ENCODE results near the gene TMEM270. TPM values are rescaled to one million over a fixed set of nuclear protein-coding genes. Genes with fewer than 3 reads are reported as not detected.
"Not testable (repeated sequence)": the region's sequence is repeated elsewhere in the genome, so short reads cannot be mapped to it uniquely, and the experiment has no call there.

The TMEM270 gene
- total RNA-seq, 2 donors from 2014 or later = not detected

DNA sequence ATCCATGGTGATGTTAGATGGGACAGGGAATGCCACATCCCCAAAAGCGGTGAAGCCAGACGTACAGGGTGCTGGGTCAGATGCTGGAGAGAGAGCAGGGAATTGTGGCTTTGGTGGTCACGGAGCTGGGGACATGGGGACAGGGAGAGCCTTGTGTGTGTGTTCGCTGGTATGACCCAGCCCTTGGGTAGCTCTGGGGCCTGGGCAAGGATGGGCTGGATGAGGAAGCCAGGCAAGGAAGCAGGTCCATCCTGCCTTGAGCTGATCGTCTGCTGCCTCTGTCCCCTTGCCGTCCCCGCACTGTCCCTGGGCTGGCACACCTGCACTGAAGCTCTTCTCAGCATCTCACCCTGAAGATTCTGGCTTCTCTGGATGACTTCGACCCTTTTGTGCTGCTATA, 45.5 kb upstream of the TMEM270 start:
- no peak for DNase-seq
- Histone ChIP-seq H3K4me1 (ENCODE audit: control insufficient read depth, insufficient read depth, low read length) (no peaks in the 10 kb centered on the region), H3K36me3 (ENCODE audit: control insufficient read depth, insufficient read depth, low read length) (no peaks in the 10 kb centered on the region), H3K27me3 (ENCODE audit: control insufficient read depth, insufficient read depth, low read length, poor library complexity, severe bottlenecking) (no peaks in the 10 kb centered on the region), H3K27ac (ENCODE audit: low read depth, low read length) (no peak overlapping the region), H3K4me3 (ENCODE audit: low read length) (no peak overlapping the region), H3K9ac (ENCODE audit: extremely low read depth, low read length, poor library complexity, severe bottlenecking) (no peak overlapping the region), H3K9me3 (ENCODE audit: control insufficient read depth, low read length) (no peaks in the 10 kb centered on the region)
- TF ChIP-seq, protein P1, sequence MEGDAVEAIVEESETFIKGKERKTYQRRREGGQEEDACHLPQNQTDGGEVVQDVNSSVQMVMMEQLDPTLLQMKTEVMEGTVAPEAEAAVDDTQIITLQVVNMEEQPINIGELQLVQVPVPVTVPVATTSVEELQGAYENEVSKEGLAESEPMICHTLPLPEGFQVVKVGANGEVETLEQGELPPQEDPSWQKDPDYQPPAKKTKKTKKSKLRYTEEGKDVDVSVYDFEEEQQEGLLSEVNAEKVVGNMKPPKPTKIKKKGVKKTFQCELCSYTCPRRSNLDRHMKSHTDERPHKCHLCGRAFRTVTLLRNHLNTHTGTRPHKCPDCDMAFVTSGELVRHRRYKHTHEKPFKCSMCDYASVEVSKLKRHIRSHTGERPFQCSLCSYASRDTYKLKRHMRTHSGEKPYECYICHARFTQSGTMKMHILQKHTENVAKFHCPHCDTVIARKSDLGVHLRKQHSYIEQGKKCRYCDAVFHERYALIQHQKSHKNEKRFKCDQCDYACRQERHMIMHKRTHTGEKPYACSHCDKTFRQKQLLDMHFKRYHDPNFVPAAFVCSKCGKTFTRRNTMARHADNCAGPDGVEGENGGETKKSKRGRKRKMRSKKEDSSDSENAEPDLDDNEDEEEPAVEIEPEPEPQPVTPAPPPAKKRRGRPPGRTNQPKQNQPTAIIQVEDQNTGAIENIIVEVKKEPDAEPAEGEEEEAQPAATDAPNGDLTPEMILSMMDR (conservative IDR thresholded peaks at IDR 0.05) = no peak
- Mint-ChIP-seq H3K4me3 (no peak overlapping the region), H3K4me1 (no peaks in the 10 kb centered on the region), H3K27me3 (ENCODE audit: insufficient read depth) (peaks cover 2% of the 10 kb centered on the region), H3K9me3 (no peaks in the 10 kb centered on the region), H3K36me3 (ENCODE audit: low read depth) (no peaks in the 10 kb centered on the region), H3K27ac (no peak overlapping the region)
- WGBS, 2 experiments (ENCODE audit: insufficient coverage in 1 of 2, insufficient read length in 1 of 2) = 92 to 95% methylated on average over 6 to 8 of the region's 8 CpGs

DNA sequence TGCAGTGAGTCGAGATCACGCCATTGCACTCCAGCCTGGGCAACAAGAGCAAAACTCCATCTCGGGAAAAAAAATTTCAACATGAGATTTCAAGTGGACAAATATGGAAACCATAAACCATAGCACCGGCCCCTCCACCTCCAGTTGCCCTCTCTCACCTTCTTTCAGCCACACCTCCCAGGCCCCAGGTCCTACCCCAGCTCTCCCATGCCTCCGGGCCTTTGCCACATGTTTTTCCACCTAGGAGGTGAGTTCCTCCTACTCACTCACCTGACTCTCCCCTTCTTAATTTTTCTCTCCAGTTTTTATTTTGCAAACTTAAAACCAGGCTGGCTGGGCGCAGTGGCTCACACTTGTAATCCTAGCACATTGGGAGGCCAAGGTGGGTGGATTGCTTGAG, 43.8 kb upstream of the TMEM270 start:
- Mint-ChIP-seq H3K27ac (no peak overlapping the region), H3K27me3 (ENCODE audit: insufficient read depth) (no peaks in the 10 kb centered on the region), H3K9me3 (no peaks in the 10 kb centered on the region), H3K4me1 (no peaks in the 10 kb centered on the region), H3K4me3 (no peak overlapping the region), H3K36me3 (ENCODE audit: low read depth) (no peaks in the 10 kb centered on the region)
- Histone ChIP-seq H3K27ac (ENCODE audit: low read depth, low read length) (no peak overlapping the region), H3K9ac (ENCODE audit: extremely low read depth, low read length, poor library complexity, severe bottlenecking) (no peak overlapping the region), H3K9me3 (ENCODE audit: control insufficient read depth, low read length) (no peaks in the 10 kb centered on the region), H3K27me3 (ENCODE audit: control insufficient read depth, insufficient read depth, low read length, poor library complexity, severe bottlenecking) (no peaks in the 10 kb centered on the region), H3K4me1 (ENCODE audit: control insufficient read depth, insufficient read depth, low read length) (no peaks in the 10 kb centered on the region), H3K36me3 (ENCODE audit: control insufficient read depth, insufficient read depth, low read length) (no peaks in the 10 kb centered on the region), H3K4me3 (ENCODE audit: low read length) (no peak overlapping the region)
- TF ChIP-seq, protein P1 (conservative IDR thresholded peaks at IDR 0.05) = no peak
- peak; percentile 22 for DNase-seq
- 96% methylated on average over 5 to 6 of the region's 6 CpGs for WGBS, 2 experiments (ENCODE audit: insufficient coverage in 1 of 2, insufficient read length in 1 of 2)

GRCh38 chr7:73820013-73820412, 40.9 kb upstream of the TMEM270 start:
- Histone ChIP-seq H3K36me3 (ENCODE audit: control insufficient read depth, insufficient read depth, low read length) (no peaks in the 10 kb centered on the region), H3K27ac (ENCODE audit: low read depth, low read length) (no peak overlapping the region), H3K9me3 (ENCODE audit: control insufficient read depth, low read length) (no peaks in the 10 kb centered on the region), H3K9ac (ENCODE audit: extremely low read depth, low read length, poor library complexity, severe bottlenecking) (no peak overlapping the region), H3K27me3 (ENCODE audit: control insufficient read depth, insufficient read depth, low read length, poor library complexity, severe bottlenecking) (no peaks in the 10 kb centered on the region), H3K4me3 (ENCODE audit: low read length) (no peak overlapping the region), H3K4me1 (ENCODE audit: control insufficient read depth, insufficient read depth, low read length) (no peaks in the 10 kb centered on the region)
- peak; percentile 37 for DNase-seq
- Mint-ChIP-seq H3K27me3 (ENCODE audit: insufficient read depth) (peaks cover 9% of the 10 kb centered on the region), H3K9me3 (no peaks in the 10 kb centered on the region), H3K27ac (no peak overlapping the region), H3K4me1 (no peaks in the 10 kb centered on the region), H3K36me3 (ENCODE audit: low read depth) (no peaks in the 10 kb centered on the region), H3K4me3 (no peak overlapping the region)
- TF ChIP-seq, protein P1 (conservative IDR thresholded peaks at IDR 0.05) = no peak
- 63 to 86% methylated on average over 5 to 7 of the region's 7 CpGs for WGBS, 2 experiments (ENCODE audit: insufficient coverage in 1 of 2, insufficient read length in 1 of 2)

DNA sequence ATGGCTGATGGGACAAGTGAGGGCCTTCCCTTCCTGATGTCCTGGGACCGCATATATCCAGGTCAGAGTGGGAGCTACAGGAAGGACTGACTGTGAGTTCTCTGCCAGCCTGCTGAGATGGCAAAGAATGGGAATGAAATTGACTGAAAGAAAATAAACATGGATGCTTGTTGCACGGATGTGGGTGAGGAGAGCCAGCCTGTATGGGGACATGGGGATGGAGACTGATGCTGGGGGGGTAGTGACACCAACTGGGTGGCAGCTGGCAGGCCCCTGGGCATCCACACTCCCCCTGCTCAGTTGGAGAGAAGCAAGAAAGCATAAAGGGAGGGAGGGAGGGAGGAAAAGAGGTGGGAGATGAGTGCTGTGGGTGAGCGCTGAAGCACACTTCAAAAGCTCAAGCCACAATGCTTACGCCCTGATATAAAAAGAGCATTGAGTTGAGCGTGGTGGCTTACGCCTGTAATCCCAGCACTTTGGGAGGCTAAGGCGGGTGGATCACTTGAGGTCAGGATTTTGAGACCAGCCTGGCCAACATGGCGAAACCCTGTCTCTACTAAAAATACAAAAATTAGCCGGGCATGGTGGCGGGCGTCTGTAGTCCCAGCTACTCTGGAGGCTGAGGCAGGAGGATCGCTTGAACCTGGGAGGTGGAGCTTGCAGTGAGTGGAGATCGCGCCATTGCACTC, 39.2 kb upstream of the TMEM270 start:
- not testable (repeated sequence) for H3K4me3 ChIP-seq (ENCODE audit: low read length); H3K9ac ChIP-seq (ENCODE audit: extremely low read depth, low read length, poor library complexity, severe bottlenecking); H3K27me3 ChIP-seq (ENCODE audit: control insufficient read depth, insufficient read depth, low read length, poor library complexity, severe bottlenecking); H3K27ac Mint-ChIP-seq; H3K9me3 Mint-ChIP-seq; H3K4me1 Mint-ChIP-seq; H3K36me3 ChIP-seq (ENCODE audit: control insufficient read depth, insufficient read depth, low read length); H3K9me3 ChIP-seq (ENCODE audit: control insufficient read depth, low read length); H3K4me1 ChIP-seq (ENCODE audit: control insufficient read depth, insufficient read depth, low read length); DNase-seq; H3K36me3 Mint-ChIP-seq (ENCODE audit: low read depth); H3K4me3 Mint-ChIP-seq; H3K27ac ChIP-seq (ENCODE audit: low read depth, low read length)
- WGBS, 2 experiments (ENCODE audit: insufficient coverage in 1 of 2, insufficient read length in 1 of 2) = 93 to 95% methylated on average over 13 to 14 of the region's 14 CpGs
- H3K27me3 Mint-ChIP-seq (ENCODE audit: insufficient read depth) = peaks cover 14% of the 10 kb centered on the region

All from endodermal cell (in vitro differentiated cells).